GM18858 (cell line): ENCODE data around the gene AMPH.

Experiments
- ATAC-seq: cut with Tn5 transposase; IDR thresholded peaks from one replicate; pipeline ENCODE4 v1.9.1; 2021; ENCODE audit not compliant: unreplicated experiment

The AMPH gene

GRCh38 chr7:38545977-38546376 is 85.2 kb downstream of the AMPH start:
- no peak for ATAC-seq

- ATAC-seq: no peak
These were observed 89.0 kb downstream of the AMPH start for GRCh38 chr7:38542156-38542555.

GRCh38 chr7:38541440-38541839 is 89.7 kb downstream of the AMPH start:
- ATAC-seq: no peak

GRCh38 chr7:38539477-38540081 is 91.6 kb downstream of the AMPH start:
- ATAC-seq: no peak

- ATAC-seq: no peak
These were observed 96.1 kb downstream of the AMPH start for GRCh38 chr7:38535073-38535472.

- ATAC-seq: no peak
These were observed 105.3 kb downstream of the AMPH start for GRCh38 chr7:38525857-38526256.

- no peak for ATAC-seq
These were observed 106.4 kb downstream of the AMPH start for GRCh38 chr7:38524786-38525185.

- ATAC-seq: no peak
These were observed 110.4 kb downstream of the AMPH start for GRCh38 chr7:38520741-38521140.

- no peak for ATAC-seq
These were observed 112.6 kb downstream of the AMPH start for GRCh38 chr7:38518541-38518940.

- no peak for ATAC-seq
These were observed 118.5 kb downstream of the AMPH start for GRCh38 chr7:38512704-38513103.

GRCh38 chr7:38512291-38512690 is 118.9 kb downstream of the AMPH start:
- ATAC-seq: no peak

- ATAC-seq: no peak
These were observed 123.8 kb downstream of the AMPH start for GRCh38 chr7:38507384-38507783.

- ATAC-seq: no peak
These were observed 124.4 kb downstream of the AMPH start for GRCh38 chr7:38506756-38507155.

GRCh38 chr7:38506004-38506403 is 125.2 kb downstream of the AMPH start:
- ATAC-seq: no peak

GRCh38 chr7:38504684-38505083 is 126.5 kb downstream of the AMPH start:
- ATAC-seq: no peak

- no peak for ATAC-seq
These were observed 128.3 kb downstream of the AMPH start for GRCh38 chr7:38502848-38503247.

GRCh38 chr7:38502289-38502688 is 128.9 kb downstream of the AMPH start:
- ATAC-seq: no peak

- no peak for ATAC-seq
These were observed 139.2 kb downstream of the AMPH start for GRCh38 chr7:38492010-38492409.

- no peak for ATAC-seq
These were observed 148.7 kb downstream of the AMPH start for GRCh38 chr7:38482521-38482920.

- ATAC-seq: no peak
These were observed 149.8 kb downstream of the AMPH start for GRCh38 chr7:38481401-38481800.

- no peak for ATAC-seq
These were observed 152.8 kb downstream of the AMPH start for GRCh38 chr7:38478404-38478803.

- no peak for ATAC-seq
These were observed 153.8 kb downstream of the AMPH start for GRCh38 chr7:38477333-38477732.

GRCh38 chr7:38476764-38477163 is 154.4 kb downstream of the AMPH start:
- no peak for ATAC-seq

GRCh38 chr7:38465956-38466355 is 165.2 kb downstream of the AMPH start:
- ATAC-seq: no peak
